OCI-LY3 (cell line): ENCODE measurements around the gene SFXN5.

Source experiments
- EZH2phosphoT487 ChIP-seq: fragments of 200-600 bp; shearing (Covaris generic); IDR thresholded peaks from 2 replicates; pipeline ENCODE4 v1.6.1; 2018; ENCODE audit warnings: antibody characterized with exemption, mixed run types, low read depth
- TF ChIP-seq, protein P1 (sequence below): fragments of 200-600, 300-600 bp; sonication (generic); IDR thresholded peaks from 2 replicates; pipeline ENCODE4 v1.5.1; 2014; ENCODE audit warnings: antibody characterized with exemption, low read length, low read depth

GRCh38 chr2:72898585-72898906, 173.0 kb downstream of the SFXN5 start:
- TF ChIP-seq, protein P1, sequence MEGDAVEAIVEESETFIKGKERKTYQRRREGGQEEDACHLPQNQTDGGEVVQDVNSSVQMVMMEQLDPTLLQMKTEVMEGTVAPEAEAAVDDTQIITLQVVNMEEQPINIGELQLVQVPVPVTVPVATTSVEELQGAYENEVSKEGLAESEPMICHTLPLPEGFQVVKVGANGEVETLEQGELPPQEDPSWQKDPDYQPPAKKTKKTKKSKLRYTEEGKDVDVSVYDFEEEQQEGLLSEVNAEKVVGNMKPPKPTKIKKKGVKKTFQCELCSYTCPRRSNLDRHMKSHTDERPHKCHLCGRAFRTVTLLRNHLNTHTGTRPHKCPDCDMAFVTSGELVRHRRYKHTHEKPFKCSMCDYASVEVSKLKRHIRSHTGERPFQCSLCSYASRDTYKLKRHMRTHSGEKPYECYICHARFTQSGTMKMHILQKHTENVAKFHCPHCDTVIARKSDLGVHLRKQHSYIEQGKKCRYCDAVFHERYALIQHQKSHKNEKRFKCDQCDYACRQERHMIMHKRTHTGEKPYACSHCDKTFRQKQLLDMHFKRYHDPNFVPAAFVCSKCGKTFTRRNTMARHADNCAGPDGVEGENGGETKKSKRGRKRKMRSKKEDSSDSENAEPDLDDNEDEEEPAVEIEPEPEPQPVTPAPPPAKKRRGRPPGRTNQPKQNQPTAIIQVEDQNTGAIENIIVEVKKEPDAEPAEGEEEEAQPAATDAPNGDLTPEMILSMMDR: no peak
- TF ChIP-seq EZH2phosphoT487: no peak
